Right lobe of liver (tissue), 4 donors: ENCODE results near the gene ATP6V1G3.

Experiments used
- CTCF ChIP-seq, 4 donors: fragments of 200-600 bp in 3 of 4; fragments of 450-650 bp in 1 of 4; IDR thresholded peaks; one replicate each; pipeline versions ENCODE4 v1.5.1 to v1.8.0; 2016 to 2022; ENCODE audit warnings: antibody characterized with exemption in 4 of 4, mild to moderate bottlenecking in 2 of 4
- POLR2A ChIP-seq: fragments of 450-650 bp; IDR thresholded peaks from one replicate; pipeline ENCODE4 v1.6.1; 2017; ENCODE audit warnings: antibody characterized with exemption, mild to moderate bottlenecking
- donor health status: DM: no; HTN: no; CAD: no.
- donor health status: DM: no; HTN: no; CAD: no.
- donor health status: DM: no; HTN: yes; CAD: no.

- TF ChIP-seq CTCF (IDR thresholded peaks at IDR 0.05) = no peak
- no peak for TF ChIP-seq POLR2A
Observed at GRCh38 chr1:198528364-198528763, 12.1 kb downstream of the ATP6V1G3 start.
